RWPE1 (cell line): ENCODE measurements around the gene SLC9C2.
A peak's percentile ranks its signal among the peaks of the same experiment; 100 is the strongest.

Experiments used
- CTCF ChIA-PET: fragments of 350-600 bp; sonication (Branson Sonifier 250); formaldehyde crosslinking; extraction: SDS; loops from one replicate; lab custom pipeline; 2021; lab: Yijun Ruan, JAX
- POLR2A ChIA-PET: fragments of 400-600 bp; formaldehyde crosslinking; extraction: SDS; loops from one replicate; lab custom pipeline; 2020; ENCODE audit warnings: antibody characterized with exemption; ENCODE audit not compliant: low non-redundant PET; lab: Yijun Ruan, JAX
- DNase-seq: peaks from one replicate; pipeline ENCODE4 v3.0.0; 2012; ENCODE audit warnings: low spot score
- H3K27ac ChIP-seq: fragments of 450-650 bp; 2 replicates; pipeline ENCODE4 v1.5.1; 2017
- TF ChIP-seq, protein P1 (sequence below): fragments of 450-650 bp; conservative IDR thresholded peaks from 2 replicates; pipeline ENCODE4 v1.5.1; 2017; ENCODE audit warnings: low read depth, mild to moderate bottlenecking

SLC9C2 gene

DNA sequence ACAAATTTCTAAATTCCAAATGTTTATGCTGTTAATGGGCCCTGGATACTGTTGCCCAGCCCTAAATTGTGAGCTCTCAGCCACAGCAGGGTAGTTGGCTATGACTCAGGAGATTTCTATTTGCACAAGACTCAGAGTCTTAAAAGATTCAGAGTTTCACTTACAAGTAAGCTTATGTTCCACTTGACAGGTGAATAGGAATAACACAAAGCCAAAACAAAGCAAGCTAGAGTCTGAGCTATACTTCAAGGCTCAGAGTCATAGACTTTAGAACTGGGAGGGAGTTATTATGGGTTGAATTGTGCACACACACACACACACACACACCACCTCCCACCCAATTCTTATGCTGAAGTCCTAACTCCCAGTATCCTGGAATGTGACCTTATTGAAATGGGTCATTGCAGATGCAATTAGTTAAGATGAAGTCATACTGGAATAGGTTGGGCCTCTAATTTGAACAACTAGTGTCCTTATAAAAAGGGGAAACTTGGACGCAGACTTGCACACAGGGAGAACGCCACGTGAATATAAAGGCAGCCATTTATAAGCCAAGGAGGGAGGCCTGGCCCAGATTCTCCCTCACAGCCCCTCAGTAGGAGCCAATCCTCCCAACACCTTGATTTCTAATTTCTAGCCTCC lies 95.5 kb downstream of the SLC9C2 start:
- peak; percentile 53 for DNase-seq
- POLR2A ChIA-PET: interaction anchor here (0.6 kb wide), 1 partner anchor 18 kb away, joined by 3 read pairs; no protein-coding TSS in a partner anchor
- CTCF ChIA-PET: interaction anchor here (0.7 kb wide), 1 partner anchor 309 kb away, joined by 3 read pairs; no protein-coding TSS in a partner anchor
- TF ChIP-seq, protein P1, sequence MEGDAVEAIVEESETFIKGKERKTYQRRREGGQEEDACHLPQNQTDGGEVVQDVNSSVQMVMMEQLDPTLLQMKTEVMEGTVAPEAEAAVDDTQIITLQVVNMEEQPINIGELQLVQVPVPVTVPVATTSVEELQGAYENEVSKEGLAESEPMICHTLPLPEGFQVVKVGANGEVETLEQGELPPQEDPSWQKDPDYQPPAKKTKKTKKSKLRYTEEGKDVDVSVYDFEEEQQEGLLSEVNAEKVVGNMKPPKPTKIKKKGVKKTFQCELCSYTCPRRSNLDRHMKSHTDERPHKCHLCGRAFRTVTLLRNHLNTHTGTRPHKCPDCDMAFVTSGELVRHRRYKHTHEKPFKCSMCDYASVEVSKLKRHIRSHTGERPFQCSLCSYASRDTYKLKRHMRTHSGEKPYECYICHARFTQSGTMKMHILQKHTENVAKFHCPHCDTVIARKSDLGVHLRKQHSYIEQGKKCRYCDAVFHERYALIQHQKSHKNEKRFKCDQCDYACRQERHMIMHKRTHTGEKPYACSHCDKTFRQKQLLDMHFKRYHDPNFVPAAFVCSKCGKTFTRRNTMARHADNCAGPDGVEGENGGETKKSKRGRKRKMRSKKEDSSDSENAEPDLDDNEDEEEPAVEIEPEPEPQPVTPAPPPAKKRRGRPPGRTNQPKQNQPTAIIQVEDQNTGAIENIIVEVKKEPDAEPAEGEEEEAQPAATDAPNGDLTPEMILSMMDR: no peak
- no peak overlapping the region for H3K27ac ChIP-seq

DNA sequence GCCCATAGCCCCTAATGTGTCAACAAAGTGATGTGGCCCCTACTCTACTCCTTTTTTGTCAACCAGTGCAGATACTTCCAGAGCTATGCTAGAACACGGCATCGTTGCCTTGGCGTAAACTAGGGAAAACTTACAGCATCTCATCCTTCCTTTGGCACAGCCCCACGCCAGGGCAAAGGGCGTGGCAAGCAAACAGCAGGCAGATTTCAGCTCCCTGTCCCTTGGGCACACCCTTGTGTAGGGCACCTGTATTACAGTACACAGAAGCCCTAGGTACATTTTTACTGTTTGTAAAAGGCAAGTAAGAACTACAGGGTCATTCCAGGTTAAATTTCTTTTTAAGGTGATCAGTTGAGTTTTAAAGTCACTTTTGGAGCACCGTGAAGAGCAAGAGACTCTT lies 96.4 kb downstream of the SLC9C2 start:
- H3K27ac ChIP-seq: no peak overlapping the region
- ChIA-PET POLR2A (no interaction called here), CTCF (no interaction called here)
- TF ChIP-seq, protein P1: no peak
- no peak for DNase-seq

DNA sequence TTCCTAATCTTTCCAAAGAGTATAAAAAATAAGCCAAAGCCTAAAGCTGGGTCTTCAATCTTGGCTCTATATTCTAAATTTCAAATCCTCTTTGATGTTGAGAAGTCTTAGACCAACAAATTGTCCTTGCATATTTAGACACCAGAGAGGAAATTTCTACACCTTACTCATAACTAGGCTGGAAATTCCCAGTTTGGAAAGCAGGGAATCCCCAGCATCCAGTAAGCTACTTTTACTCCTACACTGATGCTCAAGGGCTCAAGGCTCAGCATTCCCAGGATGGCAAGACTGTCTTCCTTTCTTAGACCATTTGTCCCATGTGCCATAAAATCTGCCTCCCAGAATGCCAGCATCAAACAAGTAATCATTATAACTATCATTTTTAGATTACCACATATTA lies 97.5 kb downstream of the SLC9C2 start:
- TF ChIP-seq, protein P1: no peak
- no peak overlapping the region for H3K27ac ChIP-seq
- ChIA-PET POLR2A (no interaction called here), CTCF (no interaction called here)
- DNase-seq: no peak

DNA sequence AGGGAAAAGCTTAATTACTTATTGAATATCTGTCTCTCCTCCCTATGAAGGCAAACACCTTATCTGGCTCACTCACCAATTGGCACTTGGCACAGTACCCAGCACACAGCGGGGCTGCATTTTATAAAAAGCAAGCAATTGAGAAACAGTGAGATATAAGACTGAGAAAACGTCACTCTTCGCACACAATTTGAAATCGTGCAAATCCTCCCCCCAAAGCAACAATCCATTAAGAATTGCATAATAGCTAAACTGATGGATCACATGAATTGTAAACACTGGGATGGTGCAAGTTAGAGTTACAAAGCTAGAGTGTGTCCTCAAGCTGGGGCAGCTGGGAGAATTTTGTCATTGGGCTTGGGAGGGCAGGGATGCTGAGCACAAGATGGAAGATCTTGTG lies 98.6 kb downstream of the SLC9C2 start:
- CTCF ChIA-PET: no interaction called here
- POLR2A ChIA-PET: no interaction called here

DNA sequence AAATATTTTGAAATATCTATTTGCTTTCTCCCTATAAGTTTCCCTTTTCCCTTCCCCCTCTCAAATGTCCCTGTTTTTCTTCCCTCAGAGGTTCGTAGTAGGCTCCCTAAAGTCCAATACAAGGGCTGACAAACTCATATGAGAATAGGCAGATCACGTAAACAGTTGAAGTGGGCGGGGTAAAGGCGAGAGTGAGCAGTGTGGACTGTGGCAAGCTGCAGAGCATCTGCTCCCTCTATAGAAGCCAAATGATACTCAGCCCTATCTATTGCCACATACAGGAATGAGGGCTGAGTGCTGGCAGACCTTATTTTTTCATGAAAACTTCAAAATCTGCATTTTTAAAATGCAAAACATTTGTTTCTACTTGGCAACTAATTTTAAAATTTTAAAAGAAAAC lies 99.5 kb downstream of the SLC9C2 start:
- TF ChIP-seq, protein P1: no peak
- ChIA-PET CTCF (no interaction called here), POLR2A (no interaction called here)
- DNase-seq: no peak
- H3K27ac ChIP-seq: no peak overlapping the region

More for the DNA sequence above, 98.6 kb downstream of the SLC9C2 start:
- DNase-seq: no peak
- TF ChIP-seq, protein P1: no peak
- H3K27ac ChIP-seq: no peak overlapping the region

DNA sequence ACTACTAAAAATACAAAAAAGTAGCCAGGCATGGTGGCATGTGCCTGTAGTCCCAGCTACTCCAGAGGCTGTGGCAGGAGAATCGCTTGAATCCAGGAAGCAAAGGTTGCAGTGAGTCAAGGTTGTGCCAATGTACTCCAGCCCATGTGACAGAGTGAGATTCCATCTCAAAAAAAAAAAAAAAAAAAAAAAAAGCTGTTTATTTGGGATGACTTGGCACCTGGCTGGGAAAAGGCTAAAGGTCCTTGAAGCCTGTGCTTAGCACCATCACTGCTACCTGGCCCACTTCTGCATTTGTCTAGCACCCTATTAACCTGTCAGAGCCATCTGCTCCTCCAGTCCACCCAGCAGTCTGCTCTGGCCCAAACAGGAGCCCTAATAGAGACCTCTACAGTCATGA lies 100.8 kb downstream of the SLC9C2 start:
- ChIA-PET POLR2A (no interaction called here), CTCF (no interaction called here)
- H3K27ac ChIP-seq: no peak overlapping the region
- TF ChIP-seq, protein P1: no peak
- no peak for DNase-seq
